ENCODE results near the gene WIPF3.

DNA sequence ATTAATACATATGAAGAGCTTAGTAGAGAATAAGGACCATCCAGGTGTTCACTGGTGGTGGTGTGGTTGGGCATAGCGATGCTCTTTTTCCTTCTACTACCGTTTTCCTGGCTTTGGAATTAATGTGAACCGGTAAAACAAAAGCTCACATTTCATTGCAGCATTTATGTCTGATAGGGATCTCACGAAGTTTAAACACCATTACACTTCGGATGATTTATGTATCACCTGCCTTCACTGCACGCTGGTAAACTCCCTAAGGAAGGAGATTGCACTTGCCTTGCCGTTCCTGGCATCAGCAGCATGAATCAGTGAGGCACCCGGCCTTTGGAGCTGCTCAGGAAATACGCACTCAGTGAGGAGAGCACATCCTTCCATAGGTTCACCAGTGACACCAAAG is 47.5 kb downstream of the WIPF3 start:
- no peak for TF ChIP-seq CTCF (IDR thresholded peaks at IDR 0.05)
- no peak for TF ChIP-seq EZH2 (IDR thresholded peaks at IDR 0.05; ENCODE audit: borderline replicate concordance, insufficient read depth, low read depth, low read length, poor library complexity, severe bottlenecking)
